HG02678 (cell line): ENCODE measurements around the gene LGALS9.

Experiments
- ATAC-seq: cut with Tn5 transposase; IDR thresholded peaks from one replicate; pipeline ENCODE4 v1.9.1; 2021; ENCODE audit warnings: mild to moderate bottlenecking, moderate library complexity; ENCODE audit not compliant: unreplicated experiment

LGALS9 gene

DNA sequence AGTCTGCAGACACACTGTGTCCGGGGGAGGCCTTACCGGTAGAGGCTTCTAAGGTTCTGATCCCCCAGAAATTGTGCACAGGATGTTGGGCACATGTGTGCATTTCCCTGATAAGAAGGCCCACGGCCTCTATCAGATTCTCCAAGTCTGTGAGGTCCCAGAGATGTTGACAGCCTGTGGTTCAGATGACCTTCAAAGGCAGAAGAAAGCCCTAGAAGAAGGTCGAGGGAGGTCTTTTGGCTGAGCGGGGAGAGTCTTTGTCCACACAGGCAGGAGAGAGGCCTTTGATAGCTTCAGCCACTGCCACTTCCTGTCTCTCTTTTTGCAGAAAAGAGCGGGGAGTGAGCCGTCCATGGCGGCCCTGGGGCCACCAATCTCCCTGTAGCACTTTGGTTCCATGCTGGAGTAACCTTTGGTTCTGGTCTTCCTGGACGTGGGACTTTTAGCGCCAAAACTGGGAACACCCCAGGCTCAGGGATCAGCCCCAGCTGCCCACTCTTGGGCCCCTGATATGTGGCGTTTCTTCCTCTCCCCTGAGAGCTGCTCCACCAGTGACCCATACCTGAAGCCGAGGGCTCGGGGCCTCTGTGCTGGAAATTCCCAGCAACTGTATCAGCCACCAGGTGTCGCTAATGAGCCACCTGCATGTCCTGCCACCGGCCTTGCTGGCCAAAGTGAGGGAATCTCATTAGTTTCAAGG lies 28.1 kb upstream of the LGALS9 start:
- ATAC-seq: peak; percentile 51

DNA sequence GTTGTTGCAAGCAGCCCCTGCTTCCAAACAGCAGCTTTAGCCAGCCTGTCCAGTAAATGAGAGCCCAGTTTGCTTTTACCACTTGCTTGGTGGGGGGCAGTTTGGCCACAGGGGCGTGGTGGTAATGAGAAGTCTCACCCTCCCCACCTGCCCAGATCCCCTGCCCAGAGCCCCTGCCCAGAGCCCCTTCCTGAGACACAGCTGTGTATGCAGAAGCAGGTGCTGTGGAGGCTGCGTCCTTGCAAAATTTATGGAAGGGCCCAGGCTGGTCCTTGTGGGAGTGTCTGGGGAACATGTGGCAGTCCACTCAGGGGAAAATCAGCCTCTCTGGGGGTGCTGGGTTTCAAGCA lies 27.6 kb upstream of the LGALS9 start:
- no peak for ATAC-seq

- no peak for ATAC-seq
Observed at GRCh38 chr17:27603880-27604794, 26.9 kb upstream of the LGALS9 start.

GRCh38 chr17:27605409-27605808 lies 25.6 kb upstream of the LGALS9 start:
- no peak for ATAC-seq

DNA sequence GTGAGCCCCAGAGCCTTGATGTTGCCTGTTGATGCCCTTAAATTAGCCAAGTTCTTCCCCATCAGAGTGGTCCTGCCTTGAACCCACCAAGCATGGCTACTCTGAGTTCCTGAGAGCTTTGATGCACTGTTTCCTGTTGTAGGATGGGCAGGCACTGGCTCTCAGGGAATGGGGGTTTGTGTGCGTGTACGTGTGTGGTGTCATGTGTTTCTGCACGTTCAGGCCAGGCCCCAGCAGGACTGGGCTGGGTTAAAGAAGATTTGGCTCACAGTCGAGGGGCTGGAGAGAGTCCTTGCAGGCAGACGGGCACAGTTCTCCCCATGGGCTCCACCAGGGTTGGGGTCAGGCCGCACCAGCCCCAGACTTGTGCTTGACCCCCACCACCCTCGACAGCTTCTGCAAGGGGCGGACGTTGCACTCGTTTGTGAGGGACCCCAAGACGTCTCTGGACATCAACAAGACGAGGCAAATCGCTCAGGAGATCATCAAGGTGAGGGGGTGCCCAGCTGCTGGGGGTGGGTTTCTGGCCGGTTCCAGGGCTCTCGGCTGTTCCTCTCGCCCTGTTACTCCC lies 23.4 kb upstream of the LGALS9 start:
- ATAC-seq: no peak

- no peak for ATAC-seq
Observed at GRCh38 chr17:27608328-27609230, 22.4 kb upstream of the LGALS9 start.

DNA sequence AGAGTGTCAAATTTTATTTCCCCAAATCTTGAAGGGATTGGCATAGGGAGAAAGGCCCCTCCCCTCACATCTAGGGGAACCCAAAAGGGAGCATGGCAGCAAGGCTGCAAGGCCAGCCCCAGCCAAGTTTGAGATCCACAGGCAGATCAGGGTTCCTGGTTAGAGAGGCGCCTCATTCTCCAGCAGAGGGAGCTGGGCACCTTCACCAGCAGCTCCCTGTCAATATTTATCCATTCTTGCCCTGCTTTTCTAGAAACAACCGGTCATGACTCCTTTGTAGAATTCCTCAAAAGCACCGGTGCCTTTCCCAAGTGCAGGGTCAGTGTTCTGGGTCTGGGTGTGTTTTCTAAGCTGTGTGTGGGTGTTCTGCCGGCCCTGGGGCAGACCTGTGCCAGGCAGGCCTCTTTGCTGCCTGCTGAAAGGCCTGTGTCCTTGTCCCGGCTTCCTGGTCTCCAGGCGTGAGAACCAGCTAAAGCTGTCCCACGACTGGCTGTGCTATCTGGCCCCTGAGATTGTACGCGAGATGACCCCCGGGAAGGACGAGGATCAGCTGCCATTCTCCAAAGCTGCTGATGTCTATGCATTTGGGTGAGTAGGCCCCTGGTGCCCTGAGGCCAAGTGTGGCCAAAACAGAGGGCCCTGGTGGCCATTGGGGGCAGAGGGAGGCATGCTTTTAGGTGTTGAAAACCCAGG lies 21.2 kb upstream of the LGALS9 start:
- no peak for ATAC-seq

- ATAC-seq: no peak
Observed at GRCh38 chr17:27610304-27610677, 20.7 kb upstream of the LGALS9 start.

GRCh38 chr17:27612160-27612770 lies 18.7 kb upstream of the LGALS9 start:
- ATAC-seq: no peak

DNA sequence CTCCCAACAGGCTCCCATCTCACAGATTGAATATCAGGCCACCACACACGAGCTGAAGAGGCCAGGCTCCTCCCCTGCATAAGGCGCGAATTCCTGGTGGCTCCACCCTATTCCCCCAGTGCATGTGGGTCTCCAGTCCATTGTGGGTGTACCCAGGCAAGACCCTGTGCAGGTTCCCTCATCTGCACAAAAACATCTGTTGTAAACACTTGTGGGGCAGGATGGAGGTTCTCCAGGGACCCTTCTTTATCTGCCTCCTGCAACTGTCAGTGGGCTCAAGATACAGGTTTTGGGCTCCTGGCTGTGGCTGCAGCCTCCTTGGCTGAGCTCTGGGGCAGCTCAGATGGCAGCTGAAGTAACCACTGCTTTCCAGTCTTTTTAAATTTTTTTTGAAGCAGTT lies 17.6 kb upstream of the LGALS9 start:
- no peak for ATAC-seq

DNA sequence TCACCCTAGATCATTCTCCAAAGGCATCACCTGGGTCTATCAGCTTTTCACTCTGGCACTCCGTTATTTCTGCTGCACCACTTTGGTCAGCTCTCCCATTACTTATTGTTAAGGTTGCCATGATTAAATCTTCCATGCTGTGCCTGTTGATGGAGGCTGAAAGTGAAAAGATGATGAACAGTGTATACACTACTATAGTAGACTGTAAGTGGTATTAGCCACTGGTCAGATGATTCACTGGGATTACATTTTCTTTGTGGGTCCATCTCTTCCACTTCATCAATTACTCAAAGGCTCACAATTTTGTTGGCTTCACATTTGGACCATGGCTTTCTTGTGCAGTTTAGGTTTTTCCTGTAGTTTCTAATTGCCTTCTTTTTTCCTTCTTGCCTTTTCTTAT lies 15.9 kb upstream of the LGALS9 start:
- no peak for ATAC-seq

DNA sequence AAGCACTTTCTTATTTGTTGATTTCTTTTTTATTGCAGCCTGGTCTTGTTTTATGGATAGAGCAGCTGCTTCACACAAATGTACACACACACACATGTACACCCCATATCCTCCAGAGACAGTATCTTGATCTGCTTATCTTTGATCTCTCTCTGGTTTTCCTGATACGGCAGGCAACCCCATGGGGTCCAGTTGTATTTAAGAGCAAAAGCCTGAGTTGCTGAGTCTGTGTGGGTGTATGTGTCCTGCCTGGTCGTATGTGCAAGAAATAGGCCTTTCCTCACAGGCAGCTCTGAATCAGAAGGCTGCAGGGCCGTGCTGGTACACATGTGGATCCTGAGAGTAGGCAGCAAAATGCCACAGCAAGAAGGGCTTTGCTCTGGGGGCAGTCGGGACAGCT lies 14.6 kb upstream of the LGALS9 start:
- no peak for ATAC-seq

GRCh38 chr17:27618417-27618816 lies 12.6 kb upstream of the LGALS9 start:
- ATAC-seq: no peak

GRCh38 chr17:27620721-27621120 lies 10.3 kb upstream of the LGALS9 start:
- no peak for ATAC-seq

GRCh38 chr17:27621536-27621935 lies 9.5 kb upstream of the LGALS9 start:
- ATAC-seq: no peak

DNA sequence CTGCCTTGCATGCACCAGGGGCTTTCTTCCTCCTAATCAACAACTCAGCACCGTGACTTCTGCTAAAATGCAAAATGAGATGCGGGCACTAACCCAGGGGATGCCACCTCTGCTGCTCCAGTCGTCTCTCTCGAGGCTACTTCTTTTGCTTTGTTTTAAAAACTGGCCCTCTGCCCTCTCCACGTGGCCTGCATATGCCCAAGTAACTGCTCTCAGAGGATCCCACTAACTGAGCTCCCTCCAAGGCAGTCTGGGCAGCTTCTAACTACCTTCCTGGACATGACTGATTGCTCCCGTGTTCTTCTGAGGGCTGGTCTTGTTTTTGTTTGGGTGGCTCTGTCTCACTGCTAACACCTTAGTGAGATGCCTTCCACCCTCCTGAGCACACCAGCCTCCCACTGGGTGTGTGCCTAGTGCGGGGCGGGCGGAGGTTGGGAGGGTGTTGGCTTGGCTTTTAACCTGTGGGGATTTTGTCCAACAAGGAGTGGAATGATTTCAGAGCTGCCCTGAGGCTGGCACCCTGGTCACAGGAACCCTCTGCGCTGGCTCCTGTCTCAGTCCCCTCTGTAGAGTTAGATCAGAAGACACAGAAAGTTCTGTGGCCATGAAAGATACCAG lies 8.9 kb upstream of the LGALS9 start:
- ATAC-seq: no peak

DNA sequence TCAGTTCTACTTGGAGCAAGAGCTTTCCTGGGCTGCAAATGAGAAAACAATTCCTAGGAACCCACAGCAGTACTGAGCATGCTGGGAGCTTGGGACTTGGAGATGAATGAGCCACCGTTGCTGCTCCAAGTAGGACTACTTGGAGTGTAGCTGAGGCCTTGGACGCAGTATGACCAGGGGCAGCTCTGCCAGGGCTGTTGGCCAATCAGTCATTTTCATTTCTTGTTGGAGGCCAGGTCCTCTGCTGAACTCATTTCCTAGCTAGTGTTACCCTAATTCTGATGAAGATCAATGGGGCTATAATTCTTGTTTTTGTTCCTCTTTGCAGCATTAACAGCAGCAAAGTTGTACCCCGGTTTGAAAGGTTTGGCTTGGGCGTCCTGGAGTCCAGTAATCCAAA lies 8.0 kb upstream of the LGALS9 start:
- ATAC-seq: no peak

DNA sequence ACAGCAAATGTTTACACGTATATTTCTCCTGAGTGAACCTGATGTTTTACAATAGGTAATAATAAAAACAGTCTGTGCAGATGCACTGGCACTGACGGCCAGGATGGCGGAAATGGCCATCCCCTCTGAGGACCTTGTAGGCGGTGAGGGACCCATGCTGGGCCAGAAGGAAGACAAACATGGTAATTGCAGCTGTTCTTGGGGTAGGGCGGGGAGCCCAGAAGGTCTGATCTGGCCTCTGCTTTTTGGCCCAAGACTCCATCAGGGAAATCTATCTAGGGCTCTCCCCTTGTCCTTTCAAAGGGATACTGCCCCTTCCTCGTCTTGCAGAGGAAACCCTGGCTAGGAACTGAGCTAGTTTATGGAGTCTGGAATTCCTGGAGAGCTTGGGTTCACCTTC lies 7.4 kb upstream of the LGALS9 start:
- no peak for ATAC-seq

GRCh38 chr17:27624539-27624938 lies 6.4 kb upstream of the LGALS9 start:
- no peak for ATAC-seq

DNA sequence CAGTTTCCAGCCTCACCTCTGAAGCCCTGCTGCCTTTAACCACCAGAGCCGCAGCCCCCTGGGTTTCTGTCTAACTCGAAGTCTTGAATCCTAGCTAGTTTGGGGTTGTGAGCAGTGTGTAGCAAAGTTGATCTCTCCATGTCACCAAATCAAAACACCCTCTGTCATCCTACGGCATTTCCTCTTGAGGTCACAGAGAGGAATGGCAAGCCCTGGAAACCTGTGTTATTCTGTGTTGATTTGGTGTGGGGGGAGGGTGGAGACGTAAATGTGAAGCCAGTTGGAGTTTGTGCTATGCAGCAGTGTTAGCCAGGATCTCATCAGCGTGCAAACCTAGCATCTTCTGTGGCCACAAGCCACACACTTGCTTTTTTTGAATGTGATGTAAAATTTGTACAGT lies 5.1 kb upstream of the LGALS9 start:
- ATAC-seq: no peak
